ENCODE results near the gene MAP1S. TPM values are rescaled to one million over a fixed set of nuclear protein-coding genes. Genes with fewer than 3 reads are reported as not detected.

MAP1S gene
- total and polyA plus RNA-seq, 2 of the 8 experiments (the other 6 are each of a cell fraction or from before 2014, with no cell fraction given) = 66.7 to 115 TPM

GRCh38 chr19:17741456-17741855 is 22.2 kb downstream of the MAP1S start:
- Histone ChIP-seq H3K36me3 (ENCODE audit: control insufficient read depth in 2 of 4, insufficient read depth in 4 of 4, low read length in 3 of 4) (peaks cover 0 to 3% (median 1%) of the 10 kb centered on the region in 4 experiments; a peak in 4 of 8 replicates), H3K4me1 (replicated peaks in 1 of 4; ENCODE audit: control insufficient read depth in 3 of 4, insufficient read depth in 4 of 4, low read length in 3 of 4) (peaks cover 0 to 3% (median 2%) of the 10 kb centered on the region in 4 experiments; a peak in 4 of 7 replicates), H3K23ac (ENCODE audit: insufficient read length) (no peak overlapping the region), H2AFZ (ENCODE audit: low read length) (no peak overlapping the region), H4K5ac (ENCODE audit: insufficient read length, low read depth, low read length) (no peak overlapping the region), H3K56ac (replicated peaks; ENCODE audit: insufficient read length, low read depth, low read length) (no peak overlapping the region), H4K20me1 (replicated peaks in 1 of 2; ENCODE audit: control insufficient read depth in 1 of 2, insufficient read depth in 2 of 2, low read length in 2 of 2) (no peaks in the 10 kb centered on the region), H3K79me2 (ENCODE audit: control insufficient read depth in 1 of 2, insufficient read depth in 2 of 2, low read length in 2 of 2) (no peaks in the 10 kb centered on the region), H3K79me1 (ENCODE audit: low read depth, low read length) (no peaks in the 10 kb centered on the region), H2BK15ac (ENCODE audit: low read length) (no peak overlapping the region), H3K23me2 (ENCODE audit: low read depth, low read length) (no peaks in the 10 kb centered on the region), H2BK12ac (ENCODE audit: low read depth, low read length) (no peak overlapping the region), H3K4me2 (ENCODE audit: insufficient read depth in 1 of 2, low read depth in 2 of 2, low read length in 2 of 2) (no peak overlapping the region), H3K14ac (ENCODE audit: insufficient read length) (no peak overlapping the region), H3K4ac (replicated peaks; ENCODE audit: insufficient read length, low read depth, low read length) (no peak overlapping the region), H3K18ac (ENCODE audit: extremely low read depth, low read length) (no peak overlapping the region), H3K4me3 (ENCODE audit: extremely low read depth in 1 of 4, insufficient read depth in 2 of 4, low read depth in 3 of 4, low read length in 4 of 4) (no peak overlapping the region), H3K9ac (replicated peaks in 1 of 4; ENCODE audit: extremely low read depth in 1 of 4, low read depth in 3 of 4, low read length in 3 of 4) (no peak overlapping the region), H4K91ac (replicated peaks; ENCODE audit: insufficient read length, low read length) (no peak overlapping the region), H2BK20ac (ENCODE audit: low read length) (no peak overlapping the region), H2AK5ac (ENCODE audit: low read depth, low read length) (no peak overlapping the region), H4K8ac (ENCODE audit: extremely low read depth, insufficient read depth, low read length) (no peak overlapping the region), H3K27ac (ENCODE audit: low read depth, low read length) (no peak overlapping the region), H2BK5ac (ENCODE audit: low read depth, low read length) (no peak overlapping the region), H3K27me3 (replicated peaks in 1 of 4; ENCODE audit: control insufficient read depth in 3 of 4, extremely low read depth in 1 of 4, insufficient read depth in 3 of 4, low read length in 3 of 4) (no peaks in the 10 kb centered on the region), H3K9me3 (ENCODE audit: insufficient read depth in 2 of 2, low read depth in 1 of 2, low read length in 1 of 2) (peaks cover 3 to 4% of the 10 kb centered on the region in 2 experiments; a peak in 2 of 4 replicates), H2BK120ac (replicated peaks; ENCODE audit: low read depth, low read length) (no peak overlapping the region)
- DNase-seq (ENCODE audit: low read depth in 1 of 2, low spot score in 2 of 2) (no peak), FAIRE-seq (no peak)
- 93% methylated on average over 2 of the region's 2 CpGs; no CpG with 5 or more reads in 1 of the 2 experiments for WGBS, 2 experiments (ENCODE audit: extremely low coverage in 1 of 2, insufficient coverage in 1 of 2, insufficient read length in 1 of 2, insufficient replicate concordance in 2 of 2, low coverage in 1 of 2, low lambda C conversion rate in 2 of 2, missing lambda C conversion rate in 1 of 2)
- ChIA-PET CTCF (ENCODE audit: partially characterized antibody) (interaction anchor here (0.6 to 11.4 kb wide), 13 partner anchors 11 to 191 kb away, joined by 3 to 78 read pairs (median 3); partner anchors contain the start of gene B3GNT3), POLR2A (ENCODE audit: partially characterized antibody) (interaction anchor here (0.7 to 3.1 kb wide), 11 partner anchors 10 to 125 kb away, joined by 3 to 21 read pairs (median 4); partner anchors contain the start of gene MAP1S)
- TF ChIP-seq YY1 (IDR thresholded peaks at IDR 0.05; ENCODE audit: low read depth, low read length) (no peak), CBX8 (IDR thresholded peaks at IDR 0.05; ENCODE audit: borderline replicate concordance, low read depth, low read length) (no peak), ATF3 (IDR thresholded peaks at IDR 0.05; ENCODE audit: insufficient read depth, low read depth, low read length) (no peak), CBX5 (IDR thresholded peaks at IDR 0.05; ENCODE audit: low read depth, low read length) (no peak), SP2 (IDR thresholded peaks at IDR 0.05; ENCODE audit: low read length) (no peak), KDM4A (IDR thresholded peaks at IDR 0.05; ENCODE audit: low read depth, low read length, severe bottlenecking) (no peak), SUZ12 (IDR thresholded peaks at IDR 0.05; ENCODE audit: low read length) (no peak), TEAD4 (IDR thresholded peaks at IDR 0.05; ENCODE audit: low read depth, low read length) (no peak), BCL11A (IDR thresholded peaks at IDR 0.05; ENCODE audit: low read depth in 2 of 2, low read length in 2 of 2) (no peak), POLR2AphosphoS5 (IDR thresholded peaks at IDR 0.05; ENCODE audit: low read depth, low read length) (no peak), SAP30 (IDR thresholded peaks at IDR 0.05; ENCODE audit: insufficient read depth, insufficient replicate concordance, low read length) (no peak), KDM5A (IDR thresholded peaks at IDR 0.05; ENCODE audit: low read length) (no peak), CEBPB (IDR thresholded peaks at IDR 0.05; ENCODE audit: low read depth, low read length) (no peak), GABPA (IDR thresholded peaks at IDR 0.05; ENCODE audit: borderline replicate concordance, insufficient read depth, low read length) (no peak)
